ENCODE measurements around the gene TBL3.

DNA sequence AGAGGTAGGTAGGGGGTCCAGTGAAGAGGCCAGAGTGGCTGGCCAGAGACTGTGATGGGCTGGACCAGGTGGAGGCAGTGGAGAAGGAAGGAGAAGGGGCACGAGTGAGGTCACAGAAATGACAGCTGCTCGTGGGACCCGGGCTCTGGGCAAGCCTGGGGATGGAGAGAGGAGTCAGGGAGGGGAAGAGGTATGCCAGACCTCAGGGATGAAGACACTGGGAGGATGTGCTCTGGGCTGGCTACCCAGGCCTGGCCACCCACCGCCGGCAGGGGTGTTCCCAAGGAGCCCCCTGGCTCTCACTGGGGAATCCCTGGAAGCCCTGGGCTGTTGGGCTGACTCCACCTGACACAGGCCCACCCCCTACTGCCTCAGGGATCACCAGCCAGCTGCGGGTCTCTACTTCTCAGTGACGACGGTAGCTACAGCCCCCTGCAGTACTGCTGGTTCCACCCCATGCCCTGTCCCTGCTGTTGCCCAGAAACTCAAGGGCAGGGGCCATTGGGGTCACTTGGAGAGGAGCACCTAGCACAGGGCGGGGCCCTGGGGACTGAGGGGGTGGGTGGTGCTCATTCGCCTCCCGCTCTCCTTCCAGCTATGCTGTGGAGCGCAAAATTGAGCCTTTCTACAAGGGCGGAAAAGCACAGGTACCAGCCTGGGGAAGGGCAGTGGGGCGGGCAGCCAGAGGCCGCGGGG lies 1.8 kb downstream of the TBL3 start:
- TF ChIP-seq POLR2AphosphoS5 (IDR thresholded peaks at IDR 0.05; ENCODE audit: low read depth, low read length) (no peak), TAF1 (IDR thresholded peaks at IDR 0.05; ENCODE audit: borderline replicate concordance, low read depth, low read length) (no peak)
